ENCODE measurements around the gene GAS2L2. TPM values are rescaled to one million over a fixed set of nuclear protein-coding genes. Genes with fewer than 3 reads are reported as not detected.
"Not testable (repeated sequence)": the region's sequence is repeated elsewhere in the genome, so short reads cannot be mapped to it uniquely, and the experiment has no call there.

The GAS2L2 gene
- total RNA-seq, 1 experiment from 2014 or later, result not detected

DNA sequence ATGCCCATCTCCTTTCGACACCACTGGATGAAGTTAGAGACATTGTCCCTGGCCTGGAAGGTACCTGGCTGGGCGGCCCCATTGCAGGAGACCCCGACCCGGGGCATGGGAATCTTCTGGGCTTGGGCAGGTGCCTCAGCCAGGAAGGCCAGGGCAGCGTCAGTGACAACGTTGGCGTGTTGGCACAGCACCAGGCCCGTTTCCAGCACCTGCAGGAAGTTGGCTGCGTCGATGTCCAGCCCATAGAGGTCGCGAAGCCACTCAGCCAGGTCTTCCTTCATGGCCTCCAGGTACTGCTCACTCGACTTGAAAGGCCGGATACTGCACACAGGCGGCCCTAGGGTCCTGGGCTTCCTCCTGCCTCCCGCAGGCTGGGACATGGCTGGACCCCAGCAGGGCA is 568 bp downstream of the GAS2L2 start:
- no peaks in the 10 kb centered on the region for H3K4me1 ChIP-seq (ENCODE audit: insufficient read depth, low read length)
- POLR2A ChIA-PET (ENCODE audit: unreplicated experiment), result no interaction called here
- BruUV-seq (replicated peaks), result no TSS peak
- no peak overlapping the region for H3K4me3 ChIP-seq (ENCODE audit: low read length)
- CTCF ChIA-PET, result no interaction called here
- no peaks in the 10 kb centered on the region for H3K9me2 ChIP-seq (replicated peaks; ENCODE audit: low read length)
- no peaks in the 10 kb centered on the region for H3K27me3 ChIP-seq (ENCODE audit: low read length)
- H3K27ac ChIP-seq (ENCODE audit: low read length), result no peak overlapping the region
- TF ChIP-seq EZH2phosphoT487 (IDR thresholded peaks at IDR 0.05; ENCODE audit: borderline replicate concordance, low read length), result no peak
- TF ChIP-seq, protein P1, sequence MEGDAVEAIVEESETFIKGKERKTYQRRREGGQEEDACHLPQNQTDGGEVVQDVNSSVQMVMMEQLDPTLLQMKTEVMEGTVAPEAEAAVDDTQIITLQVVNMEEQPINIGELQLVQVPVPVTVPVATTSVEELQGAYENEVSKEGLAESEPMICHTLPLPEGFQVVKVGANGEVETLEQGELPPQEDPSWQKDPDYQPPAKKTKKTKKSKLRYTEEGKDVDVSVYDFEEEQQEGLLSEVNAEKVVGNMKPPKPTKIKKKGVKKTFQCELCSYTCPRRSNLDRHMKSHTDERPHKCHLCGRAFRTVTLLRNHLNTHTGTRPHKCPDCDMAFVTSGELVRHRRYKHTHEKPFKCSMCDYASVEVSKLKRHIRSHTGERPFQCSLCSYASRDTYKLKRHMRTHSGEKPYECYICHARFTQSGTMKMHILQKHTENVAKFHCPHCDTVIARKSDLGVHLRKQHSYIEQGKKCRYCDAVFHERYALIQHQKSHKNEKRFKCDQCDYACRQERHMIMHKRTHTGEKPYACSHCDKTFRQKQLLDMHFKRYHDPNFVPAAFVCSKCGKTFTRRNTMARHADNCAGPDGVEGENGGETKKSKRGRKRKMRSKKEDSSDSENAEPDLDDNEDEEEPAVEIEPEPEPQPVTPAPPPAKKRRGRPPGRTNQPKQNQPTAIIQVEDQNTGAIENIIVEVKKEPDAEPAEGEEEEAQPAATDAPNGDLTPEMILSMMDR (conservative IDR thresholded peaks at IDR 0.05; ENCODE audit: low read depth, low read length), result no peak
- TF ChIP-seq EZH2 (IDR thresholded peaks at IDR 0.05; ENCODE audit: low read length, unreplicated experiment), result no peak
- H3K9me3 ChIP-seq (ENCODE audit: low read length), result no peaks in the 10 kb centered on the region
- H3F3A ChIP-seq (ENCODE audit: low read length, unreplicated experiment), result no peaks in the 10 kb centered on the region
- H3K4me2 ChIP-seq (ENCODE audit: low read length), result no peak overlapping the region
- intact Hi-C loops (cut with micrococcal nuclease), result no loop called here
- H3K36me3 ChIP-seq (ENCODE audit: low read depth, low read length), result no peaks in the 10 kb centered on the region
- H3K79me2 ChIP-seq (ENCODE audit: low read length), result no peaks in the 10 kb centered on the region
- no peak overlapping the region for H2AFZ ChIP-seq (ENCODE audit: low read length)
- ATAC-seq (no peak), DNase-seq (no peak)
- no peaks in the 10 kb centered on the region for H4K20me1 ChIP-seq (ENCODE audit: low read length)
- H3K9ac ChIP-seq (ENCODE audit: low read length), result no peak overlapping the region

DNA sequence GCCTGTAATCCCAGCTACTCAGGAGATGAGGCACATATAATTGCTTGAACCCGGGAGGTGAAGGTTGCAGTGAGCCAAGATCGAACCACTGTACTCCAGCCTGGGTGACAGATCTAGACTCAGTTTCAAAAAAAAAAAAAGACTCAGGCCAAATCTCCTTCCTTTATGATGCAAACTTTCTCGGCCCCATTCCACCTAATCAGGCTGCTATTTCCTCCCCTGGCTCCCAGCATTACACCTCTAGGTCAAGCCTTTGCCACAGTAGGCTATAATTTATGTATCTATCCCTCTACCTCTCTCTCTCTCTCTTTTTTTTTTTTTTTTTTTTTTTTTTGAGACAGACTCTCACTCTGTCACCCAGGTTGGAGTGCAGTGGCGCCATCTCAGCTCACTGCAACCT is 1.5 kb downstream of the GAS2L2 start:
- H3K36me3 ChIP-seq (ENCODE audit: low read depth, low read length); BruUV-seq (replicated peaks); POLR2A ChIA-PET (ENCODE audit: unreplicated experiment); intact Hi-C loops (cut with micrococcal nuclease); H3F3A ChIP-seq (ENCODE audit: low read length, unreplicated experiment); ATAC-seq; H3K9me3 ChIP-seq (ENCODE audit: low read length); H3K4me3 ChIP-seq (ENCODE audit: low read length); H3K4me2 ChIP-seq (ENCODE audit: low read length); H3K4me1 ChIP-seq (ENCODE audit: insufficient read depth, low read length); H3K27me3 ChIP-seq (ENCODE audit: low read length); H3K27ac ChIP-seq (ENCODE audit: low read length); H3K9me2 ChIP-seq (replicated peaks; ENCODE audit: low read length); DNase-seq; H4K20me1 ChIP-seq (ENCODE audit: low read length); H3K9ac ChIP-seq (ENCODE audit: low read length); H3K79me2 ChIP-seq (ENCODE audit: low read length); CTCF ChIA-PET; H2AFZ ChIP-seq (ENCODE audit: low read length): not testable (repeated sequence)

DNA sequence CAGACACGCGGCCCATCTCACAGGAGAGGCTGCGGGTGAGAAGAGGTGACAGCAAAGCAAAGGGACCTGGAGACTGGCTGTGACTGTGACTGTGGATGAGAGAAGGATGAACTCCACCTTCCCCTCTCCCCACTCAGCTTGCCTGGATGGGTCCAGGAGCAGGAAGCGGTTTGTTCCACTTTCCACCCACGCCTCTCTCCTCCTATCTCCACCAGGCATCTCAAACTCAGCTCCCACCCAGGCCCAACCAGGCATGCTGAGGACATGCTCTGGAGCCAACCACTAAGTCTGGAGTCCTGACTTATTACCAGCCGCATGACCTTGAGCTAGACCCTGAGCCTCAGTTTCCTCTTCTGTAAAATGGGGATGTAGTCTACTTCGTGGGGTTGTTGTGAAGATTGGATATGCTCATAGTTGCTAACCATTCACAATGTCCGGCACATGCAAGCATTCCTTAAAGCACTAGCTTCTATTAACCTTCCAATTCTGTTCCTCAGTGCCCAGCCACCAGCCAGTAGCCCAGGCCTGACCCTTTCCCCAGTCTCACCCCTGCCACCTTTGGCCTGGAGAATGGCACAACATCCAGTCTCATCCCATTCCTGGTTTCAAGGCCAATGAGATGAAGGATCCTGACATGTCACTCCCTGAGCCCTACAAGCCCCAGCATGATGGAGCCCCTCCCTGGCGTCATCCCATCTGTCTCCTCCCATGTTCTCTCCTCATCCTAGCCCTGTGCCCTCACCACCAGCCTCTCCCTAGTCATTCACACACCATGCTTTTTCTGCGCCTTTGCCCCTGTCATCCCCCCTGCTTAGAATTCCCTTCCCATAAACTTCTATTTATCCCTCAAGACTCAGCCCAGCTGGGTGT is 2.3 kb downstream of the GAS2L2 start:
- no peaks in the 10 kb centered on the region for H4K20me1 ChIP-seq (ENCODE audit: low read length)
- DNase-seq (no peak), ATAC-seq (no peak)
- no peak overlapping the region for H3K27ac ChIP-seq (ENCODE audit: low read length)
- H2AFZ ChIP-seq (ENCODE audit: low read length), result no peak overlapping the region
- H3K9me3 ChIP-seq (ENCODE audit: low read length), result no peaks in the 10 kb centered on the region
- ChIA-PET CTCF (no interaction called here), POLR2A (ENCODE audit: unreplicated experiment) (no interaction called here)
- no peak overlapping the region for H3K4me3 ChIP-seq (ENCODE audit: low read length)
- H3K9ac ChIP-seq (ENCODE audit: low read length), result no peak overlapping the region
- intact Hi-C loops (cut with micrococcal nuclease), result no loop called here
- no TSS peak for BruUV-seq (replicated peaks)
- no peaks in the 10 kb centered on the region for H3F3A ChIP-seq (ENCODE audit: low read length, unreplicated experiment)
- no peaks in the 10 kb centered on the region for H3K79me2 ChIP-seq (ENCODE audit: low read length)
- H3K9me2 ChIP-seq (replicated peaks; ENCODE audit: low read length), result no peaks in the 10 kb centered on the region
- no peaks in the 10 kb centered on the region for H3K36me3 ChIP-seq (ENCODE audit: low read depth, low read length)
- H3K4me1 ChIP-seq (ENCODE audit: insufficient read depth, low read length), result no peaks in the 10 kb centered on the region
- H3K27me3 ChIP-seq (ENCODE audit: low read length), result no peaks in the 10 kb centered on the region
- no peak overlapping the region for H3K4me2 ChIP-seq (ENCODE audit: low read length)
- TF ChIP-seq, protein P1 (conservative IDR thresholded peaks at IDR 0.05; ENCODE audit: low read depth, low read length), result no peak
- TF ChIP-seq EZH2phosphoT487 (IDR thresholded peaks at IDR 0.05; ENCODE audit: borderline replicate concordance, low read length) (no peak), EZH2 (IDR thresholded peaks at IDR 0.05; ENCODE audit: low read length, unreplicated experiment) (no peak)
